Left ventricle myocardium superior (tissue), 1 donor: ENCODE measurements around the gene ADNP2. TPM values are rescaled to one million over a fixed set of nuclear protein-coding genes. Genes with fewer than 3 reads are reported as not detected.

Source experiments
- ATAC-seq: fragments of 200-7000 bp; cut with Tn5 transposase; one replicate; pipeline ENCODE4 v1.9.1; 2020; ENCODE audit warnings: mild to moderate bottlenecking, moderate library complexity
- DNase-seq: peaks from one replicate; pipeline ENCODE4 v3.0.0-alpha.2; 2020
- intact Hi-C: fragments of 100-400 bp; cut with micrococcal nuclease; formaldehyde crosslinking; loops from one replicate; pipeline ENCODE4 v1.11.0; 2022
- total RNA-seq: library from RNA; stranded (reverse); fragmentation: NEBNext Ultra II Directional; extraction: Animal tissue kit (Norgen Biotek cat#: 25700); gene quantifications from one replicate; pipeline ENCODE4 v1.2.1, GENCODE V29; 2021
- donor health status: DM: no; HTN: yes; CAD: no; lungs with severe emphysema.

Gene ADNP2
- total RNA-seq, 1 donor from 2014 or later = 7.1 TPM

- intact Hi-C loops = no loop called here
- DNase-seq (no peak), ATAC-seq (no peak)
Measured at GRCh38 chr18:80181642-80182461, 72.8 kb downstream of the ADNP2 start.

DNA sequence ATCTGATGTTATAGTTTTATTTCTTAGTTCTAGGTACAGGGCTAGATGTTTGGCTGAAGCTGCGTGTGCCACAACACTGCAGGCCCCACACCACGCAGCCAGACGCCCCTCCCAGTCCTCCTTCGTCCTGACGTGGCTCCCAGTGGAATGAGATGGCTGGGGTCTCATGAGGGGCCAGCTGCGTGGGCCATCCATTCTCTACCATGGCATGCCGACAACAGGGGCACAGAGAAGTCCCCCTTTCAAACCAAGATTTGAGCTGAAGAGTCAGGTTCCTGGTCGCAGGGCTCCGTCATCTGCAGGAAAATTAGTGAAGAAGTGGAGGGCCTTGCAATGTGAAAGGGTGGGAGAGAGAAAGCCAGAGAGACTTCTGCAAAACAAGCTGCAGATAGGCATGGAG is 73.8 kb downstream of the ADNP2 start:
- ATAC-seq (no peak), DNase-seq (no peak)
- intact Hi-C loops = no loop called here

DNA sequence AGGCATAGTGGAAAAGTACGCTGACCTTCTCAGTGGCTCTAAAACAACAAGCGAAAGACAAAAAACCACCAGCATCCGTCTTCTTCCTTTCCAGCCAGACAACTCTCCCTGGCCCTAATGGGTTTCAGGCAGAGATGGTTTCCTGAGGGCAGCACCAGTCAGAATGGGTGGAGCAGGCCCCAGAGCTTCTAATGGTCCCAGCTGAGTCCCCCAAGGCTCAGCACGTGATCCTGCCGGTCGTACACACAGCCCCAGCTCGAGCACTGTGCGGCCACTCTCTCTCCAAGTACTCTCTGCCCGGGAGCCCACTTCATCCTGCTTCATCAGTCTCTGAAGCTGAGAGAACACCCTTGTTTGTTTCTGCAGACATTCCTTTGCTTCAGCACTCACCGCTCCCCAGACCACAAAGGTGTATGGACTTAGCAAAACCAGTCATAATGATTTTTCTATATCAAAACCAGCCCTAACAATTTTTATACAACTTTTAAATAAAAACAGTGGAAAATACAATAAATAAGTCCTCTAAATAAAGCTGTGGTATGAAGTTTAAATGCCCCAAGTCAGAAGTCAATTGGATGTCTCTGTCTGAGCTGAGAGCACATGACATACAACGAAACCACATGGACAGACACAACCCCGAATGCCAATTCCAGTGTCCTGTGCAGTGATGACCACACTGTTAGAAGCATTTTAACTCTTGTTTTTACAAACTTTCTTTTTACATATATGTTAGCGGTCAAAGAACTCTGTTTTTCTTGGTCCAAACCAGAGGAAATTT is 74.4 kb downstream of the ADNP2 start:
- DNase-seq (no peak), ATAC-seq (no peak)
- intact Hi-C loops = no loop called here

GRCh38 chr18:80184243-80184772 is 75.2 kb downstream of the ADNP2 start:
- ATAC-seq (no peak), DNase-seq (no peak)

DNA sequence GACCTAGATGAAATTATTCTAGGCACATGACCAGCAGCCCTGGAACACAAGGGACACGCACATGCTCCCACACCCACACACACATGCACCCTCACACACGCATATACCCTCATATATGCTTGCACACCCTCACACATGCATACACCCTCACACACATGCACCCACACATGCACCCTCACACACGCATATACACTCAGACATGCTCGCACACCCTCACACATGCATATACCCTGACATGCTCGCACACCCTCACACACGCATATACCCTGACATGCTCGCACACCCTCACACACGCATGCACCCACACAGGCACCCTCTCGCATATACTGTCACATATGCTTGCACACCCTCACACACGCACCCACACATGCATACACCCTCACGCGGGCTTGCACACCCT is 76.5 kb downstream of the ADNP2 start:
- intact Hi-C loops = no loop called here
- ATAC-seq (no peak), DNase-seq (no peak)

More at GRCh38 chr18:80184243-80184772, 75.2 kb downstream of the ADNP2 start:
- intact Hi-C loops = no loop called here

- no peak for ATAC-seq
- DNase-seq = no peak
- intact Hi-C loops = no loop called here
Measured at GRCh38 chr18:80187956-80188642, 79.0 kb downstream of the ADNP2 start.

DNA sequence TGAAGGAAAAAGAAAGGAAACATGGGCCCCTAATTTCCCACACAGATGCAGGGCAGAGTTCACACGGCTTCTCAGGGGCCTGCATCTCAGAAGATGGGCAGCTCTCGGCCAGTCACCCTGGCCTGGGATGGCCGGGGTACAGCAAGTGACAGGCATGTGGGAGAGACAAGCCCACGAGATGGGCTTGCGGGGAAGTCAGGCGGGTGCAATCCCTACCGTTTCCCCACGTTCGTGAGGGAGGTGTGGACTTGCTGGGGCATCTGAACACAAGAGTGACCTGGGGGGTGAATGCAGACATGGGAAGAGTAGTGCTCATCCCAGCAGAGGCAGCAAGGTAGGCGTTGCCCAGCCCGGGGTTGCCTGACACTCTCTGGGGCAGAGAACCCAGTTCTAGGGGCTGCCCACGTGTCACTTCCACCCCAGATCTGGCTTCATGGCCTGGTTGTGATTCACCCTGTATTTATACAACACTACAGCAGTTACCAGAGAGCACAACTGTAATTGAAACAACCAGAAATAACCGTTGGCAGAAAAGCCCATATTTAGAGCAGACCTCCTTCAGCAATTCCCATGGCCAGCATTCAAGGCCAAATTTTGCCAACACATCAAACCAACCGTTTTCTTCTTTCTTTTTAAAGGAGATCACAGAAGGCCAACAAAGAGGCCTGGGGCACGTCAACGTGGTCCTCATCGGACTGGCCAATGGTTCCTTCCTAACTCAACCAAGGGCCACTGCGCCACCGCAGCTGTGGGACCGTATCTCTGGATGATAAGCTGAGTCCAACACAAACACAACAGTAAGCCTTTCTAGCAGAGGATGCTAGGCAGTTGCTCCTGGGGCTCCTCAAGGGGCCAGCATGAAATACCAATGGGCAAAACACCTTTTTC is 79.8 kb downstream of the ADNP2 start:
- intact Hi-C loops = no loop called here

DNA sequence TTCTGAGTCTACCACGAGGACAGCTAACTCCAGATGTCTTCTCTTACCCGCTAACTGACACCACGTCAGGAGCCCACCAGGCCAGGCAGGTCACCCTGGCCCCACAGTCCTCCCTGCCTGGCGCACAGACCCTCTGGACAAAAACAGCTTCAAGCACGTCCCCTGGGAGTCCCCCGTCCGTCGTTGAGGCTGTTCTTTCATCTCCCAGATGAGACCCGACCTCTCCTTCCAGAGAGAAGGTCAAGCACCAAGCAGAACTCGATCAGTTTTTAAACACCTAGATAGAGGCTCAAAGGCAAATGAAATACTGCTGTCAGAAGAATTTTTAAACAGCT is 80.4 kb downstream of the ADNP2 start:
- no peak for ATAC-seq
- no peak for DNase-seq
- intact Hi-C loops = no loop called here

More for the DNA sequence above, 79.8 kb downstream of the ADNP2 start:
- ATAC-seq (no peak), DNase-seq (no peak)

Other genes starting within 250 kb of the ADNP2 start
- 28.9 TPM for gene SLC66A2, start 157.6 kb upstream of the ADNP2 start, total RNA-seq
- 14.5 TPM for gene HSBP1L1, start 144.6 kb upstream of the ADNP2 start, total RNA-seq
- gene TXNL4A, start 120.7 kb upstream of the ADNP2 start, total RNA-seq = 91.0 TPM
- 23.4 TPM for gene RBFA, start 74.8 kb upstream of the ADNP2 start, total RNA-seq
- 4.0 TPM for gene PARD6G, start 138.3 kb downstream of the ADNP2 start, total RNA-seq